GM19397 (cell line): ENCODE data around the gene VPS33B.
A peak's percentile ranks its signal among the peaks of the same experiment; 100 is the strongest.

Experiments
- ATAC-seq: cut with Tn5 transposase; IDR thresholded peaks from one replicate; pipeline ENCODE4 v1.9.1; 2021; ENCODE audit warnings: mild to moderate bottlenecking, moderate library complexity; ENCODE audit not compliant: unreplicated experiment

The VPS33B gene

DNA sequence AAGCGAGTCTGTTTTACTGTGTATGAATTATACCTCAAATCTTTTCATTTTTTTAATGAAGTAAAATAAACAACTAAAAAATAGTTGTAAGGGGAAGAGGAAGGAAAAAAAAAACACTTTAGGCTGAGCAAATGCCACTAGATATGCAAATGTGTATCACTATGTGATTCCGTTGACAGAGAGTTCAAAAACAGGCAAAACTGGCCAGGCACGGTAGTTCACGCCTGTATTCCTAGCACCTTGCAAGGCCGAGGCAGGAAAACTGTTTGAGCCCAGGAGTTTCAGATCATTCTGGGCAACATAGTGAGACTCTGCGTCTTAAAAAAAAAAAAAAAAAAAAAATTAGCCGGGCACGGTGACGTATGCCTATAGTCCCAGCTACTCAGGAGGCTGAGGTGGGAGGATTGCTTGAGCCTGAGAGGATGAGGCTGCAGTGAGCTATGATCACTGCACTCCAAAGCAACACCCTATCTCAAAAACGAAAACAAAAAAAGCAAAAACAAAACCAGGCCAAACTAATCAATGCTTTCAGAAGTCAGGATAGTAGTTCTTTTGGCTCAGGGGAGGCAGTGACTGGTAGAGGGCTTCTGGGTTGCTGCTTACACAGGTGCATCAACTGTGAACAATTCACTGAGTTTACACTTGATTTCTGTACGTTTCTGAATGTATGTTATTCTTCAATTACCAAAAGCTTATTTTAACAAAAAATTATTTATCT, 35.4 kb downstream of the VPS33B start:
- peak; percentile 44 for ATAC-seq

DNA sequence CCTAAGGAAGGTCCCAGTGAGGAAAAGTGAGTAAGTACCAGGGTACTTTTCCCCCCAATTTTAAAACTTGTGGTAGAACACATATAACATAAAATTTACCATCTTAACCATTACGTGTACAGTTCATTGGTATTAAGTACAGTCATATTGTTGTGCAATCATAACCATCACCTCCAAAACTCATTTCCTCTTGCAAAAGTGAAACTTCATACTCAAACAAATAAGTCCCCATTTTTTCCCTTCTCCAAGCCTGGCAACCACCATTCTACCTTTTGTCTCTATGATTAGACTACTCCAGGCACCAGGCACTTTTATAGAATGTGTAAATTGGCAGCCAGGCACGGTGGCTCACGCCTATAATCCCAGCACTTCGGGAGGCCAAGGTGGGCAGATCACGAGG, 40.3 kb downstream of the VPS33B start:
- peak; percentile 37 for ATAC-seq

DNA sequence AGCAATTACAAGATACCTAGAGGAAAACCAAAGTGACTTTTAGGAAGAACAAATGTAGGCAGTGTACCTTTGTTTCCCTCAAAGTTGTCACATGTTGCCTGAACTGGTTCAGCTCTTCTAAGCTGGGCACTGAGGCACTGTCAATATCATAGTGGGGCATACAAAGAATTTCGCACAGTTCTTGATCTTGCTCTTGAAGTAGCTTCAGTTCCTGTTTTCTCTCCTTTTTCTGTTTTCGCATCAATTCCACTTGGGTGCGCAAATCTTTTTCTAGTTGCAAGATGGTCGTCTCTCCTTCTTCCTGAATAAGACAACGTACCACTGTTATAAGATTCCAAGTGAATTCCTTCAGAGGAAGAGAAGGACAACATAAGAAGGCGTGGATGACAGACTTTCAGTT, 40.7 kb downstream of the VPS33B start:
- peak; percentile 74 for ATAC-seq

DNA sequence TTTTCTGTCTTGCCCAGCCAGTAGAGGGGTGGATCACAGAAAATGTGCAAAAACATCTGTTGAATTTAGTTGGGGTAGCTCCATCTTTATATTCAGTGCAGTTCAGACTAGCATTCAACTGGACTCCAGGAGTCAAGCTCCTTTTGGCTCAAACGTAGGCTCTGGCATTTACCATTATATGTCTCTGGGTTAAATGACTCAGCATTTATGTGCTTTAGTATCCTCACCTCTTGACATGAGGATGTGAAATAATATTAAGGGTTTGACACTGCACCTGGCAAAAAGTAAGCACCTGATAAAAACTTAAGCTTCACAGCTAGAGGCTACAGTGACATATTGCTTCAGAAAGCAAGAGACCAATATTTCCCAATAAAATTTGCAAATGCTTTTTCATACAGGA, 42.8 kb downstream of the VPS33B start:
- ATAC-seq, result no peak

DNA sequence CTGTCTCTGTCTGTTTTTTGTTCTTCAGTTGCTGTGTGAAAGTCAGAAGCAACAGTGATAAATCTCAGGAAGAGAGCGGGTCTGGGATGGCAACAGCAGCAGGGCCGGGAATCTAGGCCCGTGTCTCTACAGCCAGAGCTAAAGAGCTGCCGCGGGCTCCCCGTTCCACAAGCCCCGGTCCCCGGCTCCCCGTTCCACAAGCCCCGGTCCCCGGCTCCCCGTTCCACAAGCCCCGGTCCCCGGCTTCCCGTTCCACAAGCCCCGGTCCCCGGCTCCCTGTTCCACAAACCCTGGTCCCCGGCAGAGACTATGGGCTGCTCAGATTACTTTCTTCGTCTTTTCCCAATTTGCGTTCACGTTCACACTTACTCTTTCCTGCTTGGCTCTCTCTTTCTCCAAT, 48.2 kb downstream of the VPS33B start:
- no peak for ATAC-seq

DNA sequence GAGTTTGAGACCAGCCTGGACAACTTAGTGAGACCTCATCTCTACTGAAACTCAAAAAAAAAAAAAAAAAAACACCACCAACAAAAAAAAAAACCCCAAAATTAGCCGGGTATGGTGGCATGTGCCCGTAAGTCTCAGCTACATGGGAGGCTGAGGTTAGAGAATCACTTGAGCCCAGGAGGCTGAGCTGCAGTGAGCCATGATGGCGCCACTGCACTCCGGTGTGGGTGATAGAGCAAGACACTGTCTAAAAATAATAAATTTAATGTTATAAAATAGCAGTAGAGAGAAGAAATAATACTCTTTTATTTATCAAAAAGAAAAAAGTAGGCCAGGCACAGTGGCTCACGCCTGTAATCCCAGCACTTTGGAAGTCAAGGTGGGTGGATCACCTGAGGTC, 50.3 kb downstream of the VPS33B start:
- ATAC-seq, result no peak

DNA sequence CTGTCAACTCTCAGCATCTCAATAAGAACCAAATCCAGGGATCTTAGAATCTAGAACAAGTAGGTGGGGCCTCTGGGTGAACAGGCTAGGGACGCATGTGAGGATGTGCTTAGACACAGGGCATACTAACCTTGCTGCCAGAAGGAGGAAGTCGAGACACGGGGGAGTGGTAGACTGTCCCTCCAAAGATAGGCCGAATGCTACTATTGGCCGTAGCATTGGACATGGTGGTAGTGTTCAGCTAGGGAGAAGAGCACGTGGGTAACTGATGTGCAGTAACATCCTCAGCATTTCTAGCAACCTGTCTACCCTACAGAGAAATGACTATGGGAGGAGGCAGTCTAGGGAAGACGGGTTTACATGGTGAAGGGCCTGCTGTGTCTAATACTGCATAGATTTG, 52.1 kb downstream of the VPS33B start:
- no peak for ATAC-seq

DNA sequence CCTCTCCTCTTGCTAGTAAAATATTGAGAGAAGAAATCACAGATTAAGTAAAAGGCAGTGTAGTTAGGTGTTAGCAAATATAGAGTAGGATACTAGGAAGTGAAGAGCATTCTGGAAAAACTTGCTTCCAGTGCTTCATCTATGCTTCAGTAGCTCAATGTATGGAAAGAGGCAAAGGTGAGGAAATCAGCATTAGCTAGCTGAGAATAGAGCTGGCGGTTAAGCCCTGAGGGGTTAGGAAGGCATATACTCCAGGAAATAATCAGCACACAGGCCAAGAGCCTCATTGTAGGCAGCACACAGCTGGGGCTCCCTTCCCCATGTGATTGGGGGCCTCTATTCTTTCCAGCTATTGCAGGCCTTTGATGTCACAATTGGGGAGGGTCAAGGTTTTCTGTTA, 54.0 kb downstream of the VPS33B start:
- ATAC-seq, result no peak

DNA sequence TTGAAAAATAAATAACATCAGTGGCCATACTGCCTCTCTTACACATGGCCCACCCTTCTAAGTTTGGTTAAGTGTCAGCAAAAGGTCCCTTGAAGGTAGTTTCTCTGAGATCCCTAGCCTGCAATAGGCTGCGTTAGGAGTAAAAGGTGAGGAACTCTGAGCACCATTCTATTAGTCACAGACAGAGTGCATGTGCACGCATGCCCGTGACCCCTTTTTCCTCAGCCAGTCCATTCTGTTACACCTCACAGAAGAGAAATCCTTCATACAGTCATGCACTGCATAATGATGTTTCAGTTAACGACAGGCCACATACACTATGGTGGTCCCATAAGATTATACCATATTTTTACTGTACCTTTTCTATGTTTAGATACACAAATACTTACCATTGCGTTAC, 55.2 kb downstream of the VPS33B start:
- ATAC-seq, result no peak

DNA sequence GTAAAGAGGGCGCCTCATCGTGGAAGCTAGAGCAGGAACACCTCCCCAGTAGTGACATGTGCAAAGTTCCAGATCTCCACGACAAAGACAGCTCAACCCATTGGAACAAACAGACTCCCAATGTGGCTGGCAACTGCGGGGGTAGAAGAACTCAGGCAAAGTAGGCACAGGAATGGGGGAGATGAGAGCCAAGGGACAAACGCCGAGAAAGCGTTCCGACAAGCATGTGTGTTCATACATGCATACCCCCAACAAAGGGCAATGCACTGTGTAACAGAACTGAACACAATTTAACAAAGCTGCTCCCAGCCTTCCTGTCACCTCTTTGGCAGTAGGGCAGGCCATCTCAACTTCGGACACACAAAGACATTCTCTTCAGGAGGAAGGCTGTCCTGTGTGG, 56.1 kb downstream of the VPS33B start:
- ATAC-seq, result no peak

DNA sequence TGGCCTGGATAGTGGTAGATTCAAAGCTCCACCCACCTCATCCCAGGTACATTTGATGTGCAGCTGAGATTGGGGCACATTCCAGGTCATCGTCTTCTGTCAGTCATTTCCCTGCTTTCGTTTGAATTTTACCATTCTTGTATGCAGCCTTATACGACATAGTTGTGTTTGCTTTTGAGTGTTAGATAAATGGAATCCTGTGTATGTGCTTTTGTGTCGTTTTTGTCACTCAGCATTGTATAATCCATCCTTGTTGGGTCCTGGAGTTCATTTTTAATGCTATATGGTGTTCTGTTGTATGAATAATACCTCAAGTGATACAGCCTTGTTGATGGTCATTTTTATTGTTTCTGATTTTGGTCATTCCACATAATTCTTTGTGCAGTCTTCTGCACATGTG, 60.4 kb downstream of the VPS33B start:
- ATAC-seq, result no peak

DNA sequence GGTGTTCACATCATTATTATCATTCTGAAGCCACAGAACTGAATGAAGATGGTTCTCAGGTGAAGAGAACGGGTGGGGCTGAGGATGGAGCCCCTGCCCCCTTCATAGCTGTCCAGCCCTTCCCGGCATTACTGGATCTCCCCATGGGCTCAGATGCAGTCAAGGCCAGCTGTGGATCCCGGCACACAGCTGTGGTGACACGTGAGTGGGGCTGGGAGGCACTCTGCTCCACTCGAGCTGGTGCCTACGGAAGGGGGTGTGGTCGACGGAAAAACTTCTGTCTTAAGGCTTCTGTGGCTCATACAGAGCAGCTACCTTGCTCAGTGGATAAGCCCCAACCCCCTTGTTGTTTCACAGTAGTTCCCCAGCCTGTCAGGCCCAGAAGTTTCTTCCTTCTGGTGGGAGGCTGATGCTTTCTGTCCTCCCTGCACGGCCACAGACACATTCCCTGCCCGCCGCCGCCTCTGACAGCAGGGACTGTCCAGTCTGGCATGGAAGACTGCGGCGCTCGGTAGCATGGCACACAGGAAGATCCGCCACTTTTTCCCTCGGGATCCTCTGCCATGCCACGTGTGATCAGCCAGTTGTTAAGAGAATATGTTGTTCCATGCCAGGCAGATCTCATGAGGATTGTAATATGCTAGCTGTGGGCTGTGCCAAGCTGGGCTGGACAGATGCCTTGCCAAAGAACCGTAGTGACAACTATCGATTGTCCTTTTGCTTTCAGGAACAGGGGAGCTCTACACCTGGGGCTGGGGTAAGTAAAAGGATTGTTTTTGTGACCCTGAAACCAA, 61.9 kb downstream of the VPS33B start:
- no peak for ATAC-seq

DNA sequence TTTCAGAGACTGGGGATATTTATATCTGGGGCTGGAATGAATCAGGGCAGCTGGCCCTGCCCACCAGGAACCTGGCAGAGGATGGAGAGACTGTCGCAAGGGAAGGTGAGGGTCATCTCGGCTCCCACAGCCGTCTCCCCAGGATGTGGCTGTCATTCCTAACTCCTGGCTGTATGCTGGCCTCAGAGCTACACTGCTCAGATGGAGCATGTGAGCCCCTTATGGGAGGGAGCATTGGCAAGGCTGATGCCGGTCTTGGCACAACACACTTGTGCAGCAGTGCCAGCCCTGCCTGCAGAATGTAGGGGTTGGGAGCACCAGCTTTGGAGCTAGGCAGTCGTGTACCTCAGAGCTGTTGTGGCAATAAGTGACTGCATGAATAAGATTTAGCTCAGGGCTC, 62.5 kb downstream of the VPS33B start:
- no peak for ATAC-seq

DNA sequence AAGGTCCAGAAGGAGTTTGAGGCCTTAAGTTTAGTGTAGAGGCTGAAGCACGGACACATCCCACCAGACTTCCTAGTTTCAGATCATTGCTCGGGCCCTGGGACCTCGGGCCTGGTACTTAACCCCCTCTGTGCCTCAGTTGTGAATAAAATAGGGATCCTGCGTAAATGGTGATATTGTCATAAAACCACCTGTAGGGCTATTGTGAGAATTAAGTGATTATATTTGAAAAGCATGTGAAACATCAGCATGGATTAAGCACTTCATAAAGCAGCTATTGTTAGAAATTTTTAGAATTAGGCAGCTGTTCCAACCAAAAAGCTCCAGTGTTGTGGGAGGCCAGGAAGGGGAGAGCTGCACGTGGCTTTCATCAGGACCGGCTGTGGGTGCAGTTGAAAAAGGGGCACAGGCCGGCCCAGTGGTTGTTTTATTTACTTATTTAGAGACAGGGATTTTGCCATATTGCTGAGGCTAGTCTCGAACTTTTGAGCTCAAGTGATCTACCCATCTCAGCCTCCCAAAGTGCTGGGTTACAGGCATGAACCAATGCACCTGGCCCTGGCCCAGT, 63.3 kb downstream of the VPS33B start:
- no peak for ATAC-seq

DNA sequence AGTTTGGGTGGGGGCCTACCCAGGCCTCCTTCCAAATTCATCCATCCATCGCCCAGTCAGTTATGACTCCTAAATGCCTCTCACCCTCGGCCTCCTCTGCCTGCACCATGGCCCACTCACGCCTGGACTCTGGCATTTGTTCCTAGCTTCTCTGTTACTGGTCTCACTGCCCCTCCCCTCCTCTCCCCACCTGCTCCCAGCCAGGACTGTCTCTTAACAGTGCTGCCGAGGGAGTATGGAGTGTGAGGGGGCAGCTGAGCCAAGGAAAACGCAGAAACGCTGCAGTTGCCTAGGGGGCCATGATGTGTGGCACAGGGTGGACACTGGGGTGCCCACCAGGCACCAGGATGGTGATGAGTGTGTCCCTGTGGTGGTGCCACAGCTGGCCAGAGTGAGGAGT, 64.6 kb downstream of the VPS33B start:
- ATAC-seq, result no peak

DNA sequence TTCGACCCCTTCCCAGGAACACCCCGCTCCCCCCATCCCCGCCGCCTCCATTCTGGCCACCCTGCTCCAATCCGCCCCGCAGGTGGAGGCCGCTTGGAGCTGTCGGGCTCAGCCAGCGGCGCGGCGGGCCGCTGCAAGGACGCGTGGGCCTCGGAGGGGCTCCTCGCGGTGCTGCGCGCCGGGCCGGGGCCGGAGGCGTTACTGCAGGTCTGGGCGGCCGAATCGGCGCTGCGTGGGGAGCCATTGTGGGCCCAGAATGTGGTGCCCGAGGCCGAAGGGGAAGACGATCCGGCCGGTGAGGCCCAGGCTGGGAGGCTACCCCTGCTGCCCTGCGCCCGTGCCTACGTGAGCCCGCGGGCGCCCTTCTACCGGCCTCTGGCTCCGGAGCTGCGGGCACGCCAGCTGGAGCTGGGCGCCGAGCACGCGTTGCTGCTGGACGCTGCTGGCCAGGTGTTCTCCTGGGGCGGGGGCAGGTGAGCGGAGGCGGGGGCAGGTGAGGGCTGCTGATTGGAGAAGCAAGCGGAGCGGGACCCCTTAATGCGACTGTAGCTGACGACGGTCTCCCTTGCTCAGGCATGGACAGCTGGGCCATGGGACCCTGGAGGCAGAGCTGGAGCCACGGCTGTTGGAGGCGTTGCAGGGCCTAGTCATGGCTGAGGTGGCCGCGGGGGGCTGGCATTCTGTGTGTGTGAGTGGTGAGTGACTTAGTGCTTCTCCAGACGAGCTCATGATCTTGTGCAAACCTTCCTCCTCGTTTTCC, 65.2 kb downstream of the VPS33B start:
- ATAC-seq, result no peak

DNA sequence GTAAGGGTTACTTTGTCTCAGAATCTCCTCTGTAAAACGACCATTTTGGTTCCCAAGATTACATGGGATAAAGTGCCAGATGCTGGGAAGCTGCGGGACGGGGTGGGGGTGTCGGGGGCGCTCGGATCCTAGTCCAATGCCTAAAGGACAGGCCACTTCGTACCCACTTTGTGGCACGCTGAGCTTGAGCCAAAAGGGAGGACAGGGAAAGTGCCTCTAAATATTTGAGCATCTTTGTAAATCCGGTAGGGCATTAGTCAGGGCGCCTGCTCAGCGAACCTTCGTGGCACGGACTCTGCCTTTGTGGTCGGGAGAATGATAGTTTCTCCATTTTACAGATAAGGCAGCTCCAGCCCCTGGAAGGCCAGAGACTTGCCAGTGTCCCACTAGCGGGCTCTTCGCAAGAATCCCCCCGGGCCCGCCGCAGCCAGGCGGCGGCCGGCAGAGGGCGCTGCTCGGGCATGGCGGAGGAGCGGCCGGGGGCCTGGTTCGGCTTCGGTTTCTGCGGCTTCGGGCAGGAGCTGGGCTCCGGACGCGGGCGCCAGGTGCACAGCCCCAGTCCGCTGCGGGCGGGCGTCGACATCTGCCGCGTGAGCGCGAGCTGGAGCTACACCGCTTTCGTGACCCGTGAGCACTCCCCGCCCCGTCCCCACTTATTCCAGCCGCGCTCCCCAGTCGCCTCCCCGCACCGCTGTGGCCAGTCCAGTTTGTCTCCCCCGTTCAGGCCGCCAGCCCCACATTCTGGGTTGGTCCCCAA, 65.9 kb downstream of the VPS33B start:
- ATAC-seq, result no peak

DNA sequence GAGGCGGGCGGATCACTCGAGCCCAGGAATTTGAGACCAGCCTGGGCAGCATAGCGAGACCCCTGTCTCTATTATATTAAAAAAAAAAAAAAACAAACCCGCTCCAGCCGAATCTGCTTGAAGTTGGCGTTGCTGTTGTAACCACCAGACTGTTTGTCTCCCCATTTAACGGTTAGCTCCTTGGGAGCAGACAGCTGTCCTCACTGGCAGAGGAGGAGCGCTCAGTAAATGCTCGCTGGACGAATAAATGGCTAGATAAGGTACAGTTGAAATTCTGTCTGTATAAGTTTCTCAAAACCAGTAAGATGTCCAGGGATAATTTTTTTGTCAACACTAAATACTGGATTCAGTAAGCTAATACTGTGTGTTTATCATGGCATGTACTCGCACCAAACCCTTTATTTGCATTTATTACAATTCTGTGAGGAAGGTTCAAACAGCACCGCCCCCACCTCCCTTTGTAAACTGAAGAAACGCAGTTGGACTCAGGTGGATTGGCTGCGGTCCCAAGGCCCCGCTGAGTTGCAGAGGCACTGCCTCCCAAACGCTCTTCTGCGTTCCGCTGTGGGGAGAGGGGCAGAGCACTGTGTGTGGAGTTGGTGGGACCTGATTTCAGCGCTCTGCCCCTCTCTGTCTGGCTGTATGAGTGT, 66.6 kb downstream of the VPS33B start:
- ATAC-seq, result no peak

DNA sequence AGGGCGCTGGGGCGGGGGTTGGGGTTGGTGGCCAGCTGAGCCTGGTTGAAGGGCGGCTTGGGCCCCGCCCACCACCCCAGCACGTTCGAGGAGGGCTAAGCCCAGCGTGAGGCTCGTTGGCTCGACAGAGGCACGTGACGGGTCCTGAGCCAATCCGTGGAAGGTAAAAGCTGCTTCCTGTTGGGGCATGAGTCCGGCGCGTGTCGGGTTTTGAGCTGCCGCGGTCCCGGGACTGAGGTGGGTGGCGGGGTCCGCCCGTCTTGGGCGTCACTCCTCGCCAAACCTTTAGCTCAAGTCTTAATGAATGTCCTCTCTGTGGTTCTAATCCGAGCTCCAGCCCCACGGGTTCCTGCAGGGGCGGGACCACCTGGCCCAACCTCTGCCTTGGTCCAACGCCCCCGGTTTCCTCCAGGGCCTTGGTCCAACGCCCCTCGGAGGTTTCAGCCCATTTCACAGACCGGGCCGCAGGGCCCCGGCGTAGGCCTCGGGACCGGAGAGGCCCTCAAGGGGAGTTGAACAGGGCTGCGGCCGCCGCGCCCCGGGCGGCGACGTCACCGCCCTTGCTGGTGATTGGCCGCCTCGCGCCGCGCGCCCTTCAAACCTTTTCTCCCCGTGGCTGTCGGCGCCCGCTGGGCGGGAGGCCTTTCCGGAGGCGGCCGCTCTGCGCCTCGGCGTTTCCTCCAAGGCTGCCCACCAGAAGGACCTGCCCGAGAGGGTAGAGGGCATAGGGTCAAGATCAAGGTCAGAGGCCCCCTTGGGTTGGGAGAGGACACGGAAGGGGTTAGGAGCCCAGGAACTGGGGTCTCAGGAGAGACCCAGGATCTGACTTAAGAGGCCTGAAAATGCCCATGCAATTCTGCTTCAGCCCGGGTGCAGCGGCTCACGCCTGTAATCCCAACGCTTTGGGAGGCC, 67.4 kb downstream of the VPS33B start, which contains the start of gene RCCD1:
RCCD1 (plus strand) TSS at position 173 of the 912 bp plus-strand sequence. CDS start 1,851 bp downstream, outside the sequence.
- peak; percentile 93 for ATAC-seq
